Measurements from ENCODE around the gene MT1E. TPM values are rescaled to one million over a fixed set of nuclear protein-coding genes. Genes with fewer than 3 reads are reported as not detected.

Gene MT1E
- total and polyA plus RNA-seq, 2 donors = 2.1 to 126 TPM

- Histone ChIP-seq H3K27ac (ENCODE audit: low read depth in 1 of 2, low read length in 1 of 2) (no peak overlapping the region), H3K36me3 (ENCODE audit: control insufficient read depth in 2 of 2, insufficient read depth in 2 of 2, low read length in 1 of 2) (no peaks in the 10 kb centered on the region), H3K4me1 (ENCODE audit: control insufficient read depth in 2 of 2, insufficient read depth in 2 of 2, low read length in 2 of 2) (peaks cover 0 to 5% of the 10 kb centered on the region in 2 donors), H3K4me3 (ENCODE audit: low read length in 2 of 2) (no peak overlapping the region), H3K27me3 (ENCODE audit: control insufficient read depth in 2 of 2, insufficient read depth in 1 of 2, low read length in 1 of 2) (peaks cover 65 to 95% of the 10 kb centered on the region in 2 donors), H3K9me3 (ENCODE audit: control insufficient read depth in 2 of 2, insufficient read depth in 1 of 2, low read length in 1 of 2) (no peaks in the 10 kb centered on the region)
- DNase-seq (ENCODE audit: low read depth in 6 of 9, low spot score in 9 of 9) = no peak
- 75% methylated on average over 9 of the region's 9 CpGs for WGBS
These were observed 3.1 kb downstream of the MT1E start for GRCh38 chr16:56628486-56629350.

- H3K9me3 ChIP-seq (ENCODE audit: control insufficient read depth in 2 of 2, insufficient read depth in 1 of 2, low read length in 1 of 2) = no peaks in the 10 kb centered on the region
- no peak overlapping the region for H3K27ac ChIP-seq (ENCODE audit: low read depth in 1 of 2, low read length in 1 of 2)
- peaks cover 0 to 5% of the 10 kb centered on the region in 2 donors for H3K4me1 ChIP-seq (ENCODE audit: control insufficient read depth in 2 of 2, insufficient read depth in 2 of 2, low read length in 2 of 2)
- WGBS = 96% methylated on average over 3 of the region's 3 CpGs
- no peaks in the 10 kb centered on the region for H3K36me3 ChIP-seq (ENCODE audit: control insufficient read depth in 2 of 2, insufficient read depth in 2 of 2, low read length in 1 of 2)
- DNase-seq (ENCODE audit: low read depth in 6 of 9, low spot score in 9 of 9) = no peak
- H3K27me3 ChIP-seq (ENCODE audit: control insufficient read depth in 2 of 2, insufficient read depth in 1 of 2, low read length in 1 of 2) = peaks cover 72 to 97% of the 10 kb centered on the region in 2 donors
- no peak overlapping the region for H3K4me3 ChIP-seq (ENCODE audit: low read length in 2 of 2)
These were observed 4.0 kb downstream of the MT1E start for GRCh38 chr16:56629531-56629930.

GRCh38 chr16:56630134-56630533, 4.6 kb downstream of the MT1E start:
- Histone ChIP-seq H3K4me3 (ENCODE audit: low read length in 2 of 2) (no peak overlapping the region), H3K36me3 (ENCODE audit: control insufficient read depth in 2 of 2, insufficient read depth in 2 of 2, low read length in 1 of 2) (no peaks in the 10 kb centered on the region), H3K9me3 (ENCODE audit: control insufficient read depth in 2 of 2, insufficient read depth in 1 of 2, low read length in 1 of 2) (no peaks in the 10 kb centered on the region), H3K4me1 (ENCODE audit: control insufficient read depth in 2 of 2, insufficient read depth in 2 of 2, low read length in 2 of 2) (peaks cover 0 to 6% of the 10 kb centered on the region in 2 donors), H3K27ac (ENCODE audit: low read depth in 1 of 2, low read length in 1 of 2) (no peak overlapping the region), H3K27me3 (ENCODE audit: control insufficient read depth in 2 of 2, insufficient read depth in 1 of 2, low read length in 1 of 2) (peaks cover 69 to 97% of the 10 kb centered on the region in 2 donors)
- WGBS = 88% methylated on average over 3 of the region's 3 CpGs
- no peak for DNase-seq (ENCODE audit: low read depth in 6 of 9, low spot score in 9 of 9)

- no peak for DNase-seq (ENCODE audit: low read depth in 6 of 9, low spot score in 9 of 9)
- Histone ChIP-seq H3K36me3 (ENCODE audit: control insufficient read depth in 2 of 2, insufficient read depth in 2 of 2, low read length in 1 of 2) (no peaks in the 10 kb centered on the region), H3K4me3 (ENCODE audit: low read length in 2 of 2) (no peak overlapping the region), H3K9me3 (ENCODE audit: control insufficient read depth in 2 of 2, insufficient read depth in 1 of 2, low read length in 1 of 2) (no peaks in the 10 kb centered on the region), H3K27me3 (ENCODE audit: control insufficient read depth in 2 of 2, insufficient read depth in 1 of 2, low read length in 1 of 2) (peaks cover 67 to 97% of the 10 kb centered on the region in 2 donors), H3K27ac (ENCODE audit: low read depth in 1 of 2, low read length in 1 of 2) (no peak overlapping the region), H3K4me1 (ENCODE audit: control insufficient read depth in 2 of 2, insufficient read depth in 2 of 2, low read length in 2 of 2) (peaks cover 3 to 4% of the 10 kb centered on the region in 2 donors)
- WGBS = 80% methylated on average over 10 of the region's 10 CpGs
These were observed 5.6 kb downstream of the MT1E start for GRCh38 chr16:56631197-56631596.

- H3K9me3 ChIP-seq (ENCODE audit: control insufficient read depth in 2 of 2, insufficient read depth in 1 of 2, low read length in 1 of 2) = no peaks in the 10 kb centered on the region
- DNase-seq (ENCODE audit: low read depth in 6 of 9, low spot score in 9 of 9) = no peak
- H3K27ac ChIP-seq (ENCODE audit: low read depth in 1 of 2, low read length in 1 of 2) = no peak overlapping the region
- no peak overlapping the region for H3K4me3 ChIP-seq (ENCODE audit: low read length in 2 of 2)
- H3K36me3 ChIP-seq (ENCODE audit: control insufficient read depth in 2 of 2, insufficient read depth in 2 of 2, low read length in 1 of 2) = no peaks in the 10 kb centered on the region
- peaks cover 67 to 97% of the 10 kb centered on the region in 2 donors for H3K27me3 ChIP-seq (ENCODE audit: control insufficient read depth in 2 of 2, insufficient read depth in 1 of 2, low read length in 1 of 2)
- H3K4me1 ChIP-seq (ENCODE audit: control insufficient read depth in 2 of 2, insufficient read depth in 2 of 2, low read length in 2 of 2) = peaks cover 3 to 9% of the 10 kb centered on the region in 2 donors
- WGBS = 20% methylated on average over 14 of the region's 14 CpGs
These were observed 6.2 kb downstream of the MT1E start for GRCh38 chr16:56631832-56632155.

- peaks cover 3 to 9% of the 10 kb centered on the region in 2 donors for H3K4me1 ChIP-seq (ENCODE audit: control insufficient read depth in 2 of 2, insufficient read depth in 2 of 2, low read length in 2 of 2)
- H3K36me3 ChIP-seq (ENCODE audit: control insufficient read depth in 2 of 2, insufficient read depth in 2 of 2, low read length in 1 of 2) = no peaks in the 10 kb centered on the region
- WGBS = 1% methylated on average over 61 of the region's 61 CpGs
- no peak within 1 kb of the TSS for H3K27ac ChIP-seq (ENCODE audit: low read depth in 1 of 2, low read length in 1 of 2)
- H3K9me3 ChIP-seq (ENCODE audit: control insufficient read depth in 2 of 2, insufficient read depth in 1 of 2, low read length in 1 of 2) = no peaks in the 10 kb centered on the region
- H3K4me3 ChIP-seq (ENCODE audit: low read length in 2 of 2) = no peak within 1 kb of the TSS
- peaks cover 62 to 97% of the 10 kb centered on the region in 2 donors for H3K27me3 ChIP-seq (ENCODE audit: control insufficient read depth in 2 of 2, insufficient read depth in 1 of 2, low read length in 1 of 2)
- DNase-seq (ENCODE audit: low read depth in 6 of 9, low spot score in 9 of 9) = no peak
These were observed 6.7 kb downstream of the MT1E start, which contains the start of gene MT1M for GRCh38 chr16:56632156-56632847. Gene MT1M, plus strand, starts transcription at chr16:56632659. Its CDS starts 73 bp downstream, at chr16:56632732.

GRCh38 chr16:56632848-56633365, 7.3 kb downstream of the MT1E start:
- 17% methylated on average over 6 of the region's 6 CpGs for WGBS
- DNase-seq (ENCODE audit: low read depth in 6 of 9, low spot score in 9 of 9) = no peak
- H3K27me3 ChIP-seq (ENCODE audit: control insufficient read depth in 2 of 2, insufficient read depth in 1 of 2, low read length in 1 of 2) = peaks cover 65 to 99% of the 10 kb centered on the region in 2 donors
- no peak overlapping the region for H3K4me3 ChIP-seq (ENCODE audit: low read length in 2 of 2)
- peaks cover 3 to 9% of the 10 kb centered on the region in 2 donors for H3K4me1 ChIP-seq (ENCODE audit: control insufficient read depth in 2 of 2, insufficient read depth in 2 of 2, low read length in 2 of 2)
- H3K9me3 ChIP-seq (ENCODE audit: control insufficient read depth in 2 of 2, insufficient read depth in 1 of 2, low read length in 1 of 2) = no peaks in the 10 kb centered on the region
- no peaks in the 10 kb centered on the region for H3K36me3 ChIP-seq (ENCODE audit: control insufficient read depth in 2 of 2, insufficient read depth in 2 of 2, low read length in 1 of 2)
- no peak overlapping the region for H3K27ac ChIP-seq (ENCODE audit: low read depth in 1 of 2, low read length in 1 of 2)

GRCh38 chr16:56633535-56633934, 8.0 kb downstream of the MT1E start:
- H3K4me1 ChIP-seq (ENCODE audit: control insufficient read depth in 2 of 2, insufficient read depth in 2 of 2, low read length in 2 of 2) = peaks cover 3 to 9% of the 10 kb centered on the region in 2 donors
- no peak for DNase-seq (ENCODE audit: low read depth in 6 of 9, low spot score in 9 of 9)
- no peak overlapping the region for H3K4me3 ChIP-seq (ENCODE audit: low read length in 2 of 2)
- H3K27ac ChIP-seq (ENCODE audit: low read depth in 1 of 2, low read length in 1 of 2) = no peak overlapping the region
- H3K36me3 ChIP-seq (ENCODE audit: control insufficient read depth in 2 of 2, insufficient read depth in 2 of 2, low read length in 1 of 2) = no peaks in the 10 kb centered on the region
- no peaks in the 10 kb centered on the region for H3K9me3 ChIP-seq (ENCODE audit: control insufficient read depth in 2 of 2, insufficient read depth in 1 of 2, low read length in 1 of 2)
- H3K27me3 ChIP-seq (ENCODE audit: control insufficient read depth in 2 of 2, insufficient read depth in 1 of 2, low read length in 1 of 2) = peaks cover 69 to 99% of the 10 kb centered on the region in 2 donors
- WGBS = 29% methylated on average over 7 of the region's 7 CpGs
